ENCODE data around the gene MCC.

Gene MCC

DNA sequence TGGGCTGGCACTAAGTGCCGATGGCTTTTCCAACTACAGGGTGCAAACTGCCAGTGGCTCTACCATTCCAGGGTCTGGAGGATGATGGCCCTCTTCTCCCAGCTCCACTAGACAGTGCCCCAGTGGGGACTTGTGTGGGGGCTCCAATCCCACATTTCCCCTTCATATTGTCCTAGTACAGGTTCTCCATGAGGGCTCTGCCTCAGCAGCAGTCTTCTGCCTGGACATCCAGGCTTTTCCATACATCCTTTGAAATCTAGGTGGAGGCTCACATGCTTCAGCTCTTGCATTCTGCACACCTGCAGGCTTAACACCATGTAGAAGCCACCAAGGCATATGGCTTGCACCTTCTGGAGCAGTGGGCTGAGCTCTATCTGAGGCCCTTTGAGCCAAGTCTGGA lies 123.8 kb downstream of the MCC start:
- no peak for DNase-seq (ENCODE audit: low read depth)

DNA sequence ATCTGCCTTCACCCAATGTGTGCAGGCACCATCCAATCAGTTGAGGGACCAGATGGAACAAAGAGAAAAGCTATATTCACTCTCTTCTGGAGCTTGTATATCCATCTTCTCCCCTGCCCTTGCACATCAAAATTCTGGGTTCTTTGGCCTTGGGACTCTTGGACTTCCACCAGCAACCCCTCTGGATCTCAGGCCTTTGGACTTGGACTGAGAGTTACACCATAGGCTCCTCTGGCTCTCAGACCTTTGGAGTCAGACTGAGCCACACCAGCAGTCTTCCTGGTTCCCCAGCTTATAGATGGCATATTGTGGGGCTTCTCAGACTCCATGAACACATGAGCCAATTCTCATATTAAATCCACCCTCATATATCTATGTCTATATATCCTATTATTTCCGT lies 126.6 kb downstream of the MCC start:
- no peak for DNase-seq (ENCODE audit: low read depth)

DNA sequence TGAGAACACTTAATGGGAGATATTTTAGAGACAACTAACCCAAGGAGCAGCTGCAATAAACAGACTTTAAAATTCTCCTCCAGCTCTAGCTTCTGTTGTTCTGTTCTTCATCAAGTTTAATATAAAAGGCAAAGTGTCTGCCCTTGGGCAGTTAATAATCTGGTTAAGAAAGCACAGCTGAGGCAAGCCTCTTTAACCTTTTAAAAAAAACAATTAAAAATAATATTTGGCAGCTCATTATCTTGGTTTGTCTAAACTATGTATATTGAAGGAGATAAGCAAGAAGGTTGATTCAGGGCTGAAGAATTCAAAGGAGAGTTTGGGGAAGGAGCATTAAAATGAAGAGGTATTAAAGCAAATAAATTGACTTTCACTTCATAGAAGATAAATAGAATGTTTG lies 128.8 kb downstream of the MCC start:
- no peak for DNase-seq (ENCODE audit: low read depth)

GRCh38 chr5:113358696-113359095 lies 129.6 kb downstream of the MCC start:
- no peak for DNase-seq (ENCODE audit: low read depth)

DNA sequence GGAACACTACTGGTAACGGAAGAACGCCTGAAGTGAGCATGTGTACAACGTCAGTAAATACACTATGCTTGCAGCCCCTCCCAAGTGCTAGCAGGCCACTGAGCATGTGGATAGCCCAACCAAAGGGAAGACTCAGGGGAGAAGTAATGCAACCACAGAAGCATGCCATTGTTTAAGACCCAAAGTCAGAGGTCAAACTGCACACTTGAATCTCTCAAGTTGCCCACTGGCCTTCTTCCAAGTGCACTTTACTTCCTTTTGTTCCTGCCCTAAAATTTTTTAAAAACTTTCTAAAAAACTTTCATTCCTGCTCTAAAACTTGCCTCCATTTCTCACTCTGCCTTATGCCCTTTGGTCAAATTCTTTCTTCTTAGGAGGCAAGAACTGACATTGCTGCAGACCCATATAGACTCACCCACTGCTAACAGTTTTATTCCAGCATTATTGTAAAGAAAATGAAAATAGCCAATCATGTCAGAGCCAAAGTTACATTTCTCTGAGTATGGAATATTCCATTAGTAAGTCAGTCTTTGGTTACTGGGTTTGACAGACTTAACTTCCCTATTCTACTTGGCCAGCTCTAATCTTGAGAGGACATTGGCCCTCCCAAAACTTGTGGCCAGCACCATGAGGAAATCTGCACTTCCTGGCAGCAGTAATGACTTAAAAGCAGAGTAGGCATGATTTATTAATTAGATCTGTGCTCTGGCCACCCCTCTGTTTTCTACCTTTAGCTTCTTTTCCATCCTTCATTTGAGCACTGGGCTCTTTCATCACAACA lies 130.4 kb downstream of the MCC start:
- no peak for DNase-seq (ENCODE audit: low read depth)

DNA sequence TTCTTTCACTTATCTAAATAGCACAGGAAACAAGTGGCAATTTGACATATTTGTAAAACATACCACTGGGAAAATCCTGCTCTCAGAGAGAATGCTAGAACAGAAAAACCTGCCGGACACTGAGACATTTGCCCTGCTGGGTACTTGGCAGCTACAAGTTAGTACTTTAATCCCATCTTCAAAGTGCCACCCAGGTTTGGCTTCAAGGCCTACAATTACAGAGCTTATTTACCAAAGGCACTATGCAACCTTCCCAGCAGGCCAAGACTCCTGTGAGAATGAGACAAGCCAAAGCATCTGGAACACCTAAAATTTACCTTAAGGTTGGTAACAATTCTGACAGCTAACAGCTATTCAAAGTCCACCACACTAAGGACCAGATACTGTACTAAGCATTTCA lies 131.8 kb downstream of the MCC start:
- DNase-seq (ENCODE audit: low read depth) = no peak

GRCh38 chr5:113354055-113354454 lies 134.2 kb downstream of the MCC start:
- no peak for DNase-seq (ENCODE audit: low read depth)

GRCh38 chr5:113347572-113347971 lies 140.7 kb downstream of the MCC start:
- no peak for DNase-seq (ENCODE audit: low read depth)

GRCh38 chr5:113344973-113345940 lies 143.0 kb downstream of the MCC start:
- no peak for DNase-seq (ENCODE audit: low read depth)

GRCh38 chr5:113343343-113343742 lies 144.9 kb downstream of the MCC start:
- no peak for DNase-seq (ENCODE audit: low read depth)

GRCh38 chr5:113340537-113340936 lies 147.7 kb downstream of the MCC start:
- no peak for DNase-seq (ENCODE audit: low read depth)

DNA sequence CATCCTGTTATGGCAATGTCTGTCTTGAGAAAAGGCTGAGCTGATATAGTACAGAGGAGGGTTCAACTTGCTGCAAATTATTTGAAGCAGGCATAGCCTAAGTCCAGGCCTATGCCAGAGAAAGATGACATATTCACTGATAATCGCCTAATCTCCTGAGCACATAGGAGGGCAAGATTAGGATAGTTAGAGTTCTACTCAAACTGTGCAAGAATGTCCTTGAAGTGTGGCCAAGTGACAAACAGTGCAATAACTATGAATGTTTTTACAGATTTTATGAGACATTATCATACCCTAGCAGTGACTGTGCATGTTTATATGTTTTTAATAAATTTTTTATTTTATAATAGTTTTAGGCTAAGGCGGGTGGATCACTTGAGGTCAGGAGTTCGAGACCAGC lies 149.6 kb downstream of the MCC start:
- no peak for DNase-seq (ENCODE audit: low read depth)

- DNase-seq (ENCODE audit: low read depth) = no peak
Measured at GRCh38 chr5:113337515-113338415, 150.5 kb downstream of the MCC start.

- no peak for DNase-seq (ENCODE audit: low read depth)
Measured at GRCh38 chr5:113336975-113337374, 151.3 kb downstream of the MCC start.

GRCh38 chr5:113333411-113333810 lies 154.8 kb downstream of the MCC start:
- DNase-seq (ENCODE audit: low read depth) = no peak

- DNase-seq (ENCODE audit: low read depth) = no peak
Measured at GRCh38 chr5:113331209-113331551, 157.1 kb downstream of the MCC start.

DNA sequence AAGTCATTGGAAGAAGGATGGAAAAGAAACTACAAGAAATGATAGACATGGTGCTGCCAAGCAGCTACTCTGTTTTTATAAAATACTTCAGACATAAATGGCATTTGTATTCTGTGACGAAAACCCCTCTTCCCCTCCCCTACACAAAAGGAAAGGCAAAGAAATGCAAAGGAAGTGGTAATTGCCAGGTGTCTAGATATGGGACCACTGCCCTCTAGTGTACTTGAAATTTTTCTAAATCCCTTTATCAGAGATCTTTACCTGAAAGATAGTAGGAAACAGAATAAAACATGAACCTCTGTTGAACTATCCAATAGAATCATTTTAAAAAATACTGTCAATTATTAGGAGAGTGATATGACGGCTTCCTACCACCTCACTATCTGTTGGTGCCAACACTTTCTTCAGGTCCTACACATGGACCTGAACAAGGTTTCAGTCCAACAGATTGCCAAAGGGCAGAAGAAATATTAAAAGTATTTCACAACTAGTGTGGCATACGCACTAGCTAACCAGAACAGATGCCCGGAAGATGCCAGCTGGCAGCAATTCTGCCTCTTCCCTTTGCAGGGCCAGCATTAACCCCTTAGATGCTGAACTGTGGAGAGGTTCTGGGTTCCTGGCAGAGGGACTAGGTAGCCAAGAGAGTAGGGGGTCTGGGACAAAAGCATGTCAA lies 157.6 kb downstream of the MCC start:
- no peak for DNase-seq (ENCODE audit: low read depth)

GRCh38 chr5:113329981-113330380 lies 158.3 kb downstream of the MCC start:
- no peak for DNase-seq (ENCODE audit: low read depth)

GRCh38 chr5:113325054-113325453 lies 163.2 kb downstream of the MCC start:
- DNase-seq (ENCODE audit: low read depth) = no peak

- DNase-seq (ENCODE audit: low read depth) = no peak
Measured at GRCh38 chr5:113321276-113321675, 167.0 kb downstream of the MCC start.

- no peak for DNase-seq (ENCODE audit: low read depth)
Measured at GRCh38 chr5:113320273-113320780, 167.9 kb downstream of the MCC start.

Measured in GM04503 (cell line).